GM19463 (cell line): ENCODE results near the gene ADIRF.
"Not testable (repeated sequence)": the region's sequence is repeated elsewhere in the genome, so short reads cannot be mapped to it uniquely, and the experiment has no call there.

Experiments
- ATAC-seq: cut with Tn5 transposase; IDR thresholded peaks from one replicate; pipeline ENCODE4 v1.9.1; 2021; ENCODE audit warnings: mild to moderate bottlenecking, moderate library complexity; ENCODE audit not compliant: unreplicated experiment

ADIRF gene

DNA sequence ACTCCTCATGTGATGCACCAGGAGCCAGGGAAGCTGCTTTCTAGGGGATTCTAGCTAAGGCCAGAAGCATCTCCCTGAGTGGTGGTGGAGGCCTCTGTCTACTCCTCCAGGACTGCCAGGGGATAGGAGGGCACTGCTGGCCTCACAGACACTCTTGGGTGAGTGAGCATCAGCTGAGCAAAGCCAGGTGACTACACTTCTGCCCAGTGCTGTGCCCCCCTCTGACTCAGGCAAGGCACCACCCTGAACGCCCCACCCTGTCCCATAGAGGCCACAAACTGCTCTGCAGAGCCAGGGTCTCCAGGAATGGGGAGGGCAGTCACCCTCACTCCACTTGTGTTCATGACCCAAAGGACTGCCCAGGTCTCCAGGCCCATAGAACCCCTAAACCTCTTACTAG, 51.2 kb downstream of the ADIRF start:
- ATAC-seq, result not testable (repeated sequence)

DNA sequence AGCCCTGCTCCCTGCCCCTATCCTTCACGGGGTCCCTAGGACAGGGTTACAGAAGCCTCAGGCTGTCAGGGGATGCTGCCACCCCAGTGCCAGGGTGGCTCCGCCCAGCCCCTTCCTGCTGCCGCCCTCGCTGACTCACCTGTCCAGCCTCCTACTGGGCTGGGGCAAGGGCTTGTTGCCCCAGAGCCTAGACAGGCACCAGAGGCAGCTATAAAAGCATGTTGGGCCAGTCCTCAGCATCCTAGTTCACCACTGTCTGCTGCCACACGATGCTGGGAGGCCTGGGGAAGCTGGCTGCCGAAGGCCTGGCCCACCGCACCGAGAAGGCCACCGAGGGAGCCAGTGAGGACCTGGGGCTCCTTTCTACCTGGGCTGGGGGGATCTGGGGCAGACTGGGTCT, 51.8 kb downstream of the ADIRF start, which contains the start of gene FAM25A:
Gene FAM25A (plus strand): TSS at position 239 of the 400 bp plus-strand sequence. CDS start 31 bp downstream, at position 270.
- not testable (repeated sequence) for ATAC-seq
